ENCODE measurements around the gene TMEM63C.

TMEM63C gene

DNA sequence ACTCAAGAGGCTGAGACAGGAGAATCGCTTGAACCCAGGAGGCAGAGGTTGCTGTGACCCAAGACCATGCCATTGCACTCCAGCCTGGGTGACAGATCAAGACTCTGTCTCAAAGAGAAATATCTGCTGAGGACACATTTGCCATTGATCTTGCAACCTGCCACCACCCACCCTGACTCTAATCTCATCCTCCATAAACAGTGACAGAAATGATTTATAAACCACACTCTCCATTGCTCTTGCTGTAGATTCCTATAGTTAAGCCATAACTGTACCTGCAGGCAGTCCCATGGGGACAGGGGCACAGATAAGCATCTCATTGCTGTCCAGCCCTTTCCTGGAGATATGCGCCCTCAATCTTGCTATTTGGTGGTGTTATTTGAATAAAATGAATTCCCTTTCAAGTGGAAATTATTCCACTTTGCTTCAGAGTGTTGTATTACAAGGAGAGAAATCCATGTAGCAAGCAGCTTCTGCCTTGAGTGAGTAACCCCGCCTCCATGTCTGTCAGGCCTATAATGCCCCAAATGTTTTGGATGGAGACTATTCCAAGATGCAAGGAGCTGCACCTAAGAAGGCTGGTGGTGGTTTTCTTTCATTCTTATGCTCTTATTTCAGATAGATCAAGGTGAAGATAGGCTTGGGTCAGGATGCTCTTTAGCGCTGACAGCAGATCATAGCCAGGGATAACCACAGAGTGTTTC, 37.0 kb upstream of the TMEM63C start:
- Histone ChIP-seq H2AFZ (ENCODE audit: low read depth, low read length, severe bottlenecking) (no peak overlapping the region), H3K27ac (ENCODE audit: low read depth, low read length) (no peak overlapping the region), H3K4me2 (ENCODE audit: low read depth, low read length, poor library complexity, severe bottlenecking) (no peak overlapping the region), H4K20me1 (ENCODE audit: low read depth, low read length) (no peaks in the 10 kb centered on the region), H3K9ac (ENCODE audit: low read length) (no peak overlapping the region), H3K4me3 (ENCODE audit: insufficient read depth, low read length, poor library complexity, severe bottlenecking) (no peak overlapping the region), H3K9me3 (ENCODE audit: insufficient read depth, low read length) (no peaks in the 10 kb centered on the region), H3F3A (ENCODE audit: insufficient read depth) (no peaks in the 10 kb centered on the region), H3K9me2 (replicated peaks; ENCODE audit: insufficient read depth, low read length) (no peaks in the 10 kb centered on the region), H3K36me3 (ENCODE audit: low read length) (no peaks in the 10 kb centered on the region), H3K79me2 (ENCODE audit: insufficient read depth, low read length) (no peaks in the 10 kb centered on the region), H3K27me3 (ENCODE audit: low read length) (no peaks in the 10 kb centered on the region)
- TF ChIP-seq EZH2phosphoT487 (conservative IDR thresholded peaks at IDR 0.05; ENCODE audit: low read length): no peak
- TF ChIP-seq, protein P1, sequence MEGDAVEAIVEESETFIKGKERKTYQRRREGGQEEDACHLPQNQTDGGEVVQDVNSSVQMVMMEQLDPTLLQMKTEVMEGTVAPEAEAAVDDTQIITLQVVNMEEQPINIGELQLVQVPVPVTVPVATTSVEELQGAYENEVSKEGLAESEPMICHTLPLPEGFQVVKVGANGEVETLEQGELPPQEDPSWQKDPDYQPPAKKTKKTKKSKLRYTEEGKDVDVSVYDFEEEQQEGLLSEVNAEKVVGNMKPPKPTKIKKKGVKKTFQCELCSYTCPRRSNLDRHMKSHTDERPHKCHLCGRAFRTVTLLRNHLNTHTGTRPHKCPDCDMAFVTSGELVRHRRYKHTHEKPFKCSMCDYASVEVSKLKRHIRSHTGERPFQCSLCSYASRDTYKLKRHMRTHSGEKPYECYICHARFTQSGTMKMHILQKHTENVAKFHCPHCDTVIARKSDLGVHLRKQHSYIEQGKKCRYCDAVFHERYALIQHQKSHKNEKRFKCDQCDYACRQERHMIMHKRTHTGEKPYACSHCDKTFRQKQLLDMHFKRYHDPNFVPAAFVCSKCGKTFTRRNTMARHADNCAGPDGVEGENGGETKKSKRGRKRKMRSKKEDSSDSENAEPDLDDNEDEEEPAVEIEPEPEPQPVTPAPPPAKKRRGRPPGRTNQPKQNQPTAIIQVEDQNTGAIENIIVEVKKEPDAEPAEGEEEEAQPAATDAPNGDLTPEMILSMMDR (IDR thresholded peaks at IDR 0.05; ENCODE audit: insufficient read depth, low read length, poor library complexity, severe bottlenecking): no peak

DNA sequence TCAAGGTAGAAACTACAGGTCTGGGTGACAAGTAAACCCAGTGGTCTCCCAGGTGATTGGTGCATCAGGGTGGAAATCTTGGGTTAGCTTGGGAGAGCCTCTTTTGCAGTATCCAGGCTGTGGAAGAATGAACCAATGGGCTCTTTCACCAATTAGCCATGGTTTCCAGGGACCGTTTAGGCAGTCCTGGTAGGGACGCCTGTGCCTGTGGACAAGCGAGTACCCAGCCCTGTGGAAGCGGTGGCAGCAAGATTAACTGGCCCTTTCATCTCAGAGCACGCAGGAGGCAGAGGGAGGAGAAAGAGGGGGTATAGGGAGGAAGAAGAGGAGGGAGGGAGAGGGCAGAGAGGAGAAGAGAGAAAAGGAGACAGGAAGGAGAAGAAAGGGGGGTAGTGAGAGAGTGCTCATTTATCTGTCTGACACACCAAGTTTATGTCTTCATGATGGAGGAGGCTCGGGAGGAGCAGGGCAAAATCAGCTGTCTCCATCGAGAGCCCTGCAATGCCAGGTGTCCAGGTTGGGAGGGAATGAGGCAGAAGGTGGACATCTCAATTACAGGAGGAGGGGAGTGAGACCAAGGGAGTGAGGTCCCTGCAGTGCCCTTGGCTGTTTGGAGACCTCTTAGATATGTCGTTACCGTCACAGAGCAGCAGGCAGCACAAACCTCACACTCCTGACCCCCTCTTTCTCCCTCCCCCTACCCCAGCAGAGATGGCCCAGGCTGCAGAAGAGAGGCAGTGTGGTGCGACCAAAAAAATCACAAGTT, 35.4 kb upstream of the TMEM63C start:
- Histone ChIP-seq H3K9me3 (ENCODE audit: insufficient read depth, low read length) (no peaks in the 10 kb centered on the region), H3K27ac (ENCODE audit: low read depth, low read length) (no peak overlapping the region), H3K4me2 (ENCODE audit: low read depth, low read length, poor library complexity, severe bottlenecking) (no peak overlapping the region), H3K9ac (ENCODE audit: low read length) (no peak overlapping the region), H3K79me2 (ENCODE audit: insufficient read depth, low read length) (no peaks in the 10 kb centered on the region), H3K36me3 (ENCODE audit: low read length) (no peaks in the 10 kb centered on the region), H3K9me2 (replicated peaks; ENCODE audit: insufficient read depth, low read length) (no peaks in the 10 kb centered on the region), H2AFZ (ENCODE audit: low read depth, low read length, severe bottlenecking) (no peak overlapping the region), H3K27me3 (ENCODE audit: low read length) (no peaks in the 10 kb centered on the region), H4K20me1 (ENCODE audit: low read depth, low read length) (no peaks in the 10 kb centered on the region), H3K4me3 (ENCODE audit: insufficient read depth, low read length, poor library complexity, severe bottlenecking) (no peak overlapping the region), H3F3A (ENCODE audit: insufficient read depth) (no peaks in the 10 kb centered on the region)
- no peak for TF ChIP-seq EZH2phosphoT487 (conservative IDR thresholded peaks at IDR 0.05; ENCODE audit: low read length)
- TF ChIP-seq, protein P1 (IDR thresholded peaks at IDR 0.05; ENCODE audit: insufficient read depth, low read length, poor library complexity, severe bottlenecking): no peak

GRCh38 chr14:77148510-77149231, 32.9 kb upstream of the TMEM63C start:
- Histone ChIP-seq H3K79me2 (ENCODE audit: insufficient read depth, low read length) (no peaks in the 10 kb centered on the region), H3F3A (ENCODE audit: insufficient read depth) (no peaks in the 10 kb centered on the region), H3K36me3 (ENCODE audit: low read length) (no peaks in the 10 kb centered on the region), H3K9ac (ENCODE audit: low read length) (no peak overlapping the region), H3K4me2 (ENCODE audit: low read depth, low read length, poor library complexity, severe bottlenecking) (no peak overlapping the region), H3K27ac (ENCODE audit: low read depth, low read length) (no peak overlapping the region), H3K4me3 (ENCODE audit: insufficient read depth, low read length, poor library complexity, severe bottlenecking) (no peak overlapping the region), H3K27me3 (ENCODE audit: low read length) (no peaks in the 10 kb centered on the region), H4K20me1 (ENCODE audit: low read depth, low read length) (no peaks in the 10 kb centered on the region), H3K9me3 (ENCODE audit: insufficient read depth, low read length) (no peaks in the 10 kb centered on the region), H2AFZ (ENCODE audit: low read depth, low read length, severe bottlenecking) (no peak overlapping the region), H3K9me2 (replicated peaks; ENCODE audit: insufficient read depth, low read length) (no peaks in the 10 kb centered on the region)
- TF ChIP-seq, protein P1 (IDR thresholded peaks at IDR 0.05; ENCODE audit: insufficient read depth, low read length, poor library complexity, severe bottlenecking): no peak
- no peak for TF ChIP-seq EZH2phosphoT487 (conservative IDR thresholded peaks at IDR 0.05; ENCODE audit: low read length)
